GM18873 (cell line): ENCODE data around the gene TTC17.

Source experiments
- ATAC-seq: cut with Tn5 transposase; IDR thresholded peaks from one replicate; pipeline ENCODE4 v1.9.1; 2021; ENCODE audit warnings: mild to moderate bottlenecking, moderate library complexity, moderate number of reproducible peaks; ENCODE audit not compliant: unreplicated experiment, low FRiP score

The TTC17 gene

DNA sequence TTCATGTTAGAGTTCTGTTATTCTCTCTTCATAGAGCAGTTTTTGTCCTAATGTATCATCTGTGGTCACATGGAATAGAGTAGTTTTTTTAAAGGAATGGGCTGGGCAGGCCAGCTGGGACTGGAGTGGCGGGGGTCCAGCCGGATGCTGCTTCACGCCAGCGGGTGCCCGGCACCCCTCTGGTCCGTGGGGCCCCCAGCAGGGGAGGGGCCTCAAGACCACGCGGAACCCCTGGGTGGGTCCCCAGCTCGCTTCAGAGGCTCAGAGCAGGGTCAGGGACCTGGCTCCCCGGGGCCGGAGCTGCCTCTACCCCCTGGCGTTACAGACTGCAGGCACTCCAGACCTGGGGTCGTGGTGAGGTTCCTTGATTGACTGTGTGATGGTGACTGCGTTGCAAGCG lies 162.8 kb downstream of the TTC17 start:
- ATAC-seq = no peak

GRCh38 chr11:43523632-43524031 lies 164.9 kb downstream of the TTC17 start:
- no peak for ATAC-seq

GRCh38 chr11:43532041-43532440 lies 173.3 kb downstream of the TTC17 start:
- ATAC-seq = no peak

- ATAC-seq = no peak
Observed at GRCh38 chr11:43537833-43538615, 179.3 kb downstream of the TTC17 start.

DNA sequence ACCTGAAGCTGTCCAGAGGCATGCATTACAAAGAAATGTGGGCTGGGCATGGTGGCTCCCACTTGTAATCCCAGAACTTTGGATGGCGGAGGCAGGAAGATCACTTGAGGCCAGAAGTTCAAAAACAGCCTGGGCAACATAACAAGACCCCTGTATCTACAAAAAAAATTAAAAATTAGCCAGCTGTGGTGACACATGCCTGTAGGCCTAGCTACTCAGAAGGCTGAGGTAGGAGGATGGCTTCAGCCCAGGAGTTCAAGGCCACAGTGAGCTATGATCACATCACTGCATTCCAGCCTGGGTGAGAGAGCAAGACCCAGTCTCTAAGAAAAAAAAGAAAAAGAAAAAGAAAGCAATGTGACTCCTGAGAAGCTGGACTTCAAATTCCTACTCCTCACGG lies 183.3 kb downstream of the TTC17 start:
- no peak for ATAC-seq

DNA sequence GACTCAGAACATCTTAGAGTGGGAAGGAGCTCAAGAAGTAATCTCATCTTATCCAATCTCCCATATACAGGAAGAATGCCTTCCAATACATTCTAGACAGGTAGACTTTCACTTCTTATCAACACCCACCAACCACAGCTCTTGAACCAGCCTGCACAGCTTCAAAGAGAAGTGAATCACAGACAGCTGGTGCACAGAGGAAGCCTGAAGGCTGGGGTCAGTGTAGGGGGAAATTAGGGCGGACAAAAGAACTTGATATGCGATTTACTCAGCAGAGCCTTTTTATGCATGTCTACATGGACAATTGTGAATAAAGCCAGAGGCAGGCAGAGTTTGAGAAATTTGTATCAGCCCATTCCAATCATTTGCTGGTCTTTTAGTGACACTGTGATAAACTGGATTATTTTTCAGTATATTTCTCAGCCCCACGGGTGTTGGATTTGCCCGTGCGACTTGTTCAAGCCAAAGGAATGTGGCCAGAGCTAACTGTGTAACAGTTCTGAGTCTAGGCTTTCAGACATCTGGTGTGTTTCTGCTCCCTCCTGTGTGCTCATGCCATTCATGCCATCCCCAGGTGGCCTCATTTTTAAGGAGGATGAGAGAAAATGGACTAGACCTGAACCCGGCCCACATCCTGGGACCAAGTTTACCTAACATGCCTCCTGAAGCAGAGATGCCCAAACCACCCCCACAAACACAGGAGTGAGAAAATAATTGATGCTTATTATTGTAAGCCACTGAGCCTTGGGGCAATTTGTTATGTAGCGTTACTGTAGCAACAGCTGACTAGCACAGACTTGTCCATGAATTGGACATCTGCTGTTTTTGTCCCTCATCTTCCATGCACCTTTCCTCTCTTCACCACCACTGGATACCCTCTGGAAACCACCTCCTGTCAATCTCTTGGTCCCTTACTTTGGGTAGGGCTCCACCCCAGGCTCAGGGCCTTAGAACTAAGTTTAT lies 184.3 kb downstream of the TTC17 start:
- no peak for ATAC-seq
